GM10266 (cell line): Measurements from ENCODE around the gene DENND1A.
"Not testable (repeated sequence)": the region's sequence is repeated elsewhere in the genome, so short reads cannot be mapped to it uniquely, and the experiment has no call there.

Experiments used
- DNase-seq: peaks from one replicate; pipeline ENCODE4 v3.0.0; 2012; ENCODE audit errors: extremely low spot score
- TF ChIP-seq, protein P1 (sequence below): IDR thresholded peaks from 2 replicates; pipeline ENCODE4 v1.5.1; 2012; ENCODE audit warnings: mild to moderate bottlenecking, low read depth; ENCODE audit not compliant: control insufficient read depth, insufficient read depth; ENCODE audit errors: missing control alignments

DENND1A gene

GRCh38 chr9:123893831-123894460 lies 36.0 kb downstream of the DENND1A start:
- TF ChIP-seq, protein P1, sequence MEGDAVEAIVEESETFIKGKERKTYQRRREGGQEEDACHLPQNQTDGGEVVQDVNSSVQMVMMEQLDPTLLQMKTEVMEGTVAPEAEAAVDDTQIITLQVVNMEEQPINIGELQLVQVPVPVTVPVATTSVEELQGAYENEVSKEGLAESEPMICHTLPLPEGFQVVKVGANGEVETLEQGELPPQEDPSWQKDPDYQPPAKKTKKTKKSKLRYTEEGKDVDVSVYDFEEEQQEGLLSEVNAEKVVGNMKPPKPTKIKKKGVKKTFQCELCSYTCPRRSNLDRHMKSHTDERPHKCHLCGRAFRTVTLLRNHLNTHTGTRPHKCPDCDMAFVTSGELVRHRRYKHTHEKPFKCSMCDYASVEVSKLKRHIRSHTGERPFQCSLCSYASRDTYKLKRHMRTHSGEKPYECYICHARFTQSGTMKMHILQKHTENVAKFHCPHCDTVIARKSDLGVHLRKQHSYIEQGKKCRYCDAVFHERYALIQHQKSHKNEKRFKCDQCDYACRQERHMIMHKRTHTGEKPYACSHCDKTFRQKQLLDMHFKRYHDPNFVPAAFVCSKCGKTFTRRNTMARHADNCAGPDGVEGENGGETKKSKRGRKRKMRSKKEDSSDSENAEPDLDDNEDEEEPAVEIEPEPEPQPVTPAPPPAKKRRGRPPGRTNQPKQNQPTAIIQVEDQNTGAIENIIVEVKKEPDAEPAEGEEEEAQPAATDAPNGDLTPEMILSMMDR = no peak
- no peak for DNase-seq

DNA sequence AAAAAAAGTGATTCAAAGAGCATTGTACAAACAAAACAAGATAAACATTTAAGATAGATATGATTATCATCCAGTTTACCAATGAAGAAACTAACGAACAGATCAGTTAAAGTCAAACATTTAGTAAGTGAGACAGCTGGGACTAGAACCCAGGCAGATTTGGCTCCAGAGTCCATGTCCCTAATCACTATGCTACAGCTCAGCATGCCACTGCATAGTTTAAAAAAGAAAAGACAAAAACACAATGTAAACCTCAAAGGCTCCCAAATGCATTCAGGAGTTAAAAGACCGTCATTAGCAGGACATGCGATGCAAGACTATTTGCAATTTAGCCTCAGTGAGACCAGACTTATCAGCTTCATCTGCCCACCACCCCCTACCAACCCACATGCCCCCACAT lies 36.8 kb downstream of the DENND1A start:
- DNase-seq = no peak
- TF ChIP-seq, protein P1 = no peak

- DNase-seq = no peak
- TF ChIP-seq, protein P1 = no peak
These were observed 42.1 kb downstream of the DENND1A start for GRCh38 chr9:123887837-123888236.

GRCh38 chr9:123885834-123886233 lies 44.1 kb downstream of the DENND1A start:
- not testable (repeated sequence) for DNase-seq

GRCh38 chr9:123883634-123884033 lies 46.3 kb downstream of the DENND1A start:
- no peak for DNase-seq
- TF ChIP-seq, protein P1 = no peak

- TF ChIP-seq, protein P1 = no peak
- DNase-seq = no peak
These were observed 48.3 kb downstream of the DENND1A start for GRCh38 chr9:123881604-123882003.

- TF ChIP-seq, protein P1 = no peak
- no peak for DNase-seq
These were observed 49.5 kb downstream of the DENND1A start for GRCh38 chr9:123880420-123880819.

GRCh38 chr9:123876750-123877149 lies 53.2 kb downstream of the DENND1A start:
- TF ChIP-seq, protein P1 = no peak
- no peak for DNase-seq
